H7 (cell line): ENCODE data around the gene TSHZ2. TPM values are rescaled to one million over a fixed set of nuclear protein-coding genes. Genes with fewer than 3 reads are reported as not detected.
"Not testable (repeated sequence)": the region's sequence is repeated elsewhere in the genome, so short reads cannot be mapped to it uniquely, and the experiment has no call there.

Experiments used
- DNase-seq: peaks from one replicate; pipeline ENCODE4 v3.0.0; 2012
- H3K27me3 ChIP-seq: 2 replicates; pipeline ENCODE4 v1.6.0; 2011; ENCODE audit warnings: mild to moderate bottlenecking, low read length; ENCODE audit not compliant: control insufficient read depth, insufficient read depth
- H3K36me3 ChIP-seq: replicated peaks from 2 replicates; pipeline ENCODE4 v1.5.1; 2011; ENCODE audit warnings: low read length; ENCODE audit not compliant: control insufficient read depth, insufficient read depth
- H3K4me3 ChIP-seq: 2 replicates; pipeline ENCODE4 v1.5.1; 2011; ENCODE audit warnings: low read depth, mild to moderate bottlenecking, control low read depth, low read length, moderate library complexity; ENCODE audit not compliant: insufficient read depth
- total RNA-seq: library from RNA; depleted of rRNA; stranded (reverse); fragments of >200 nt; shearing (Covaris generic); gene quantifications from 2 replicates; pipeline ENCODE4 v1.2.3, GENCODE V29; 2014

The TSHZ2 gene
- total RNA-seq, 1 experiment from 2014 or later = 0.31 TPM

- peak; percentile 6 for DNase-seq
- no peaks in the 10 kb centered on the region for H3K27me3 ChIP-seq
- H3K4me3 ChIP-seq = no peak overlapping the region
- H3K36me3 ChIP-seq = no peaks in the 10 kb centered on the region
Measured at GRCh38 chr20:53080969-53081871, 109.1 kb downstream of the TSHZ2 start.

GRCh38 chr20:53081916-53082863, 110.0 kb downstream of the TSHZ2 start:
- Histone ChIP-seq H3K4me3 (no peak overlapping the region), H3K36me3 (no peaks in the 10 kb centered on the region), H3K27me3 (no peaks in the 10 kb centered on the region)
- DNase-seq = peak; percentile 11

DNA sequence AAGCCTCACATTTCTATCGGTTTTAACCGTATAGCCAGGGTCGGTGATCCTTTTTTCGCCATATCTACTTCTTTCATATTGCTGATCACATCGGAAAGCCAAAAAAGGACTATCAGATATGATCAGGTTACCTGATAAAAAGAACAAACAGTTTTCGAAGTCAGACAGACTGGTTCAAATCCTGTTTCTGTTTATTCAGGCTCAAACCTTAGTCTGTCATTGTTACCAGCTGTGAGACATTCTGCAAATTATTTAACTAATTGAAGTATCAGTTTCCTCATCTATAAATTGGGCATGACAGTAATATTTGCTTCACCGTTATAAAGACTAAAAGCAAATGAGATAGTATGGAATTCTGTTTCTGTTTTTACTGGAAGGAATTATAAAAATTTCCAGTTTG, 111.3 kb downstream of the TSHZ2 start:
- H3K36me3 ChIP-seq = no peaks in the 10 kb centered on the region
- no peaks in the 10 kb centered on the region for H3K27me3 ChIP-seq
- no peak for DNase-seq
- H3K4me3 ChIP-seq = no peak overlapping the region

DNA sequence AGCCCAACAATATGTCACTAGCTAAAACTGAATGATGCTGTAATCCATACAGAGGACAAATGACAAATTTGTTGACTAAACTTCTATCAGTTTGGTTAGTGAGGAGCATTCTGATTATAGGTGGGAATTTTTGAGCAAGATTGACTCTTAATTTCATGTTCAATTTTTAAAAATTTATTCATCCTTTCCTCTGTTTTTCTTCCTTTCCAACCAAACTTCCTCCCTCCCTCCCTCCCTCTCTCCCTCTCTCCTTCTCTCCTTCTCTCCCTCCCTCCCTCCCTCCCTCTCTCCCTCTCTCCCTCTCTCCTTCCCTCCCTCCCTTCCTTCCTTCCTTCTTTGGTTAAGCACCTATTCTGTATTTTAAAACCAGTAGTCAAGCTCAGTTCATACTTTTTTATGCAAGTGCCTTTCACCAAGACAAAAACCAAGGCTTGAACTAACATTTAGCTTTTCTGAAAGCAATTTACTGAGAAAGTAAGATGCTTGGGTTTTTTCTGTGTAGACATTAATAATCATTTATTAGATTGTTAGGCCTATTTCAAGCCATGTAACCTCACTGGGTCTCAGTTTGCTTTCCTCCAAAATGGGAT, 112.3 kb downstream of the TSHZ2 start:
- Histone ChIP-seq H3K4me3 (no peak overlapping the region), H3K36me3 (no peaks in the 10 kb centered on the region), H3K27me3 (no peaks in the 10 kb centered on the region)
- DNase-seq = no peak

DNA sequence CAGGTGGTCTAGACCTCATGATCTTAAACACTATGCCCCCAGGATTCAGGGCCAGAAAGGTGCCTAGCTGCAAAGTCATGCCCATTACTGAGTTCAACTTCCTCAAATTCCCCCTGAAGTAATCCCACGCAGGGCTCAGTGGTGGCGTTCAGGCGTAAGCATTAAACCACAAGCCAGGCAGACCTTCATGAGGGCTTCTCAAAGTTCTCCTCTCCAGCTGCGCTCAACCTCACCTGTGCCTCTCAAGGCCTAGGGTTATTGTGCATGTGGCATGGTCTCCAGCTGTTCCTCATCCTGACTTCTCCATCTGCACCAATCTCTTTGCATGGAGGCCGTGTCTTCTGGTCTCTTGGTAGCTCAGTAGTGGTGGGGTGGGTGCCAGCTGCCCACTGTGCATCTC, 113.6 kb downstream of the TSHZ2 start:
- H3K36me3 ChIP-seq = no peaks in the 10 kb centered on the region
- H3K27me3 ChIP-seq = no peaks in the 10 kb centered on the region
- no peak overlapping the region for H3K4me3 ChIP-seq
- DNase-seq = no peak

- DNase-seq = no peak
- H3K36me3 ChIP-seq = no peaks in the 10 kb centered on the region
- no peaks in the 10 kb centered on the region for H3K27me3 ChIP-seq
- no peak overlapping the region for H3K4me3 ChIP-seq
Measured at GRCh38 chr20:53087037-53087777, 115.0 kb downstream of the TSHZ2 start.

DNA sequence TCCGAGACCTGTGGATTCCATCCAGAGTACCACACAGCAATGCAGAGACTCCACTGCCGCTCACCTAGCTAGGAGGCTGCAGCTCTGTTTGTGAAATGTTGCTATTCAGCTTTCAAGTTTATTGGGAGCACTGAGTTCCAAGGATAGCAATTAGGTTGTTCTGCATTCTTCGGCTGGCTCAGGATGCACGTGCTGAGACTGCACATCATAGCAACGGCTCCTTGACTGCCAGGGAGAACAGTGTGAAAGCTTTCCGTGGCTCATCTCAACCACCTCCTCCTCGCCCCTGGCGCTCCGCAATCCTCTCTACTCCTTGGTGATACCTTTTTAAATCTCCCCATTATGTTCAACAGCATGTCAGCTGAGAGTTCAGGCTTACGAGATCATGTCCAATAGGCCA, 116.6 kb downstream of the TSHZ2 start:
- Histone ChIP-seq H3K4me3 (no peak overlapping the region), H3K36me3 (no peaks in the 10 kb centered on the region), H3K27me3 (no peaks in the 10 kb centered on the region)
- no peak for DNase-seq

DNA sequence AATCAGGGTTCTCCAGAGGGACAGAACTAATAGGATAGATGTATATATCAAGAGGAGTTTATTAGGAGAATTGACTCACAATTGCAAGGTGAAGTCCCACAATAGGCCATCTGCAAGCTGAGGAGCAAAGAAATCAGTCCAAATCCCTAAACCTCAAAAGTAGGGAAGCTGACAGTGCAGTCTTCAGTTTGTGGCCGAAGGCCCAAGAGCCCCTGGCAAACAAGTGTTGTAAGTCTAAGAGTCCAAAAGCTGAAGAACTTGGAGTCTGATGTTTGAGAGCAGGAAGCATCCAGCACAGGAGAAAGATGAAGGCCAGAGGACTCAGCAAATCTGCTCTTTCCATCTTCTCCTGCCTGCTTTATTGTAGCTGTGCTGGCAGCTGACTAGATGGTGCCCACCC, 117.7 kb downstream of the TSHZ2 start:
- H3K36me3 ChIP-seq, H3K4me3 ChIP-seq: not testable (repeated sequence)

DNA sequence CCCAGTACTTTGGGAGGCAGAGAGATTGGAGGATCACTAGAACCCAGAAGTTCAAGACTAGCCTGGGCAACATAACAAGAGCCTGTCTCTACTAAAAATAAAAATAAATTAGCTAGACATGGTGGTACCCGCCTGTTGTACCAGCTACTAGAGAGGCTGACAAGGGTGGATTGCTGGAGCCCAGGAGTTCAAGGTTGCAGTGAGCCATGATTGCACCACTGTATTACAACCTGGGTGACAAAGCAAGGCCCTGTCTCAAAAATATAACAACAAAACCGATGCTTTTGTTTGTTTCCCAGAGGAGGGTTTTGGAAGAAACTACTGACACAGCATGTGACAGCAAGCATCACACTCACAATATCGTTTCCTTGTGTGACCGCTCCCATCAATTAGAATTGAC, 119.6 kb downstream of the TSHZ2 start:
- no peak for DNase-seq
- no peaks in the 10 kb centered on the region for H3K27me3 ChIP-seq
- no peaks in the 10 kb centered on the region for H3K36me3 ChIP-seq
- no peak overlapping the region for H3K4me3 ChIP-seq

More for the DNA sequence above, 117.7 kb downstream of the TSHZ2 start:
- not testable (repeated sequence) for DNase-seq, H3K27me3 ChIP-seq

DNA sequence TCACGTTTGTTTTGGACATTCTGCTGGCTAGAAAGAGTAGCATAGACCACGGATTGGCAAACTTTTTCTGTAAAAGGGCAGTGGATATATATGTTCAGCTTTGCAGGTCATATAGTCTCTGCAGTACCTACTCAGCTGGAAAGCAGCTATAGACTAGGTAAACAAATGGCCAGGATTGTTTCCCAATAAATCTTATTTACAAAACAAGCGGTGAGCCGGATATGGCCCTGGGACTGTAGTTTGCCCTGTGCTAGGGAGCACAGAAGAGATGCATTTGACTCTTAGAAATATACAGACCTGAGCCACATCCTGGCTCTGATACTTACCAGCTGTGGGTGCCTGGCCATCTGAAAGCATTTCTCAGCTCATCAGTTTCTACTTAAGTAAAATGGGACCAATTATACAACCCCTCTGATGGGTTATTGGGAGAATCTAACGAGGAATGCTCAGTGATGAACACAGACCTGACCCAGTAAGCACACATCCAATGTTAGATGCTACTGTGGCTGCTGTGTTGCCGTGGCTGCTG, 120.7 kb downstream of the TSHZ2 start:
- DNase-seq = no peak
- Histone ChIP-seq H3K27me3 (no peaks in the 10 kb centered on the region), H3K4me3 (no peak overlapping the region), H3K36me3 (no peaks in the 10 kb centered on the region)

GRCh38 chr20:53097371-53097770, 125.2 kb downstream of the TSHZ2 start:
- Histone ChIP-seq H3K36me3 (no peaks in the 10 kb centered on the region), H3K27me3 (no peaks in the 10 kb centered on the region), H3K4me3 (no peak overlapping the region)
- DNase-seq = no peak

- DNase-seq = no peak
- no peaks in the 10 kb centered on the region for H3K27me3 ChIP-seq
- H3K4me3 ChIP-seq = no peak overlapping the region
- no peaks in the 10 kb centered on the region for H3K36me3 ChIP-seq
Measured at GRCh38 chr20:53097791-53098190, 125.6 kb downstream of the TSHZ2 start.

DNA sequence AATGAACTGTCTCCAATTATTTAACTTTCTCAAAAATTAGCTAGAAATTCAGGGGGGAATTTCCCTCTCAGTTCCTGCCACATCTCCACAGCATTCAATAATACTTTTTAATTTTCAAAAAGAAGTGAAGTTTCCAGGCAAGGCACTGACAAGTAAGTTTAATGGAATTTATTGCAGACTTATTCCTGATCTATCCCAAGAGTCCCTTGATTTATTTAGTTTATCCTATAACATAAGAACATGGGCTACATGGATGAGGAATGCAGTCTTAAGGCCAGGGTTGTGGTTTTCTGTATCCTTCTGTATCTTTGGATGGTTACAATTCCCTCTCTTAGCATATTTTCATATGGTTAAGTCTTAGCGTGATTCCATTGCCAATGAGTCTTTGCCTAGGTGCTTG, 126.5 kb downstream of the TSHZ2 start:
- no peak overlapping the region for H3K4me3 ChIP-seq
- no peaks in the 10 kb centered on the region for H3K36me3 ChIP-seq
- no peaks in the 10 kb centered on the region for H3K27me3 ChIP-seq
- no peak for DNase-seq

- H3K4me3 ChIP-seq = no peak overlapping the region
- no peaks in the 10 kb centered on the region for H3K36me3 ChIP-seq
- DNase-seq = no peak
- no peaks in the 10 kb centered on the region for H3K27me3 ChIP-seq
Measured at GRCh38 chr20:53099856-53100255, 127.7 kb downstream of the TSHZ2 start.
